Breast epithelium (tissue), 3 donors: ENCODE results near the gene RSPH6A.

Experiments used
- POLR2AphosphoS5 ChIP-seq, 3 donors: sonication (generic); formaldehyde crosslinking; IDR thresholded peaks; one replicate each; pipeline ENCODE4 v1.6.1; 2017; ENCODE audit warnings: antibody characterized with exemption in 3 of 3
- TF ChIP-seq, protein P1 (sequence below), 3 donors: fragments of 450-650 bp; IDR thresholded peaks; one replicate each; pipeline ENCODE4 v1.5.1; 2016 to 2017; ENCODE audit warnings: antibody characterized with exemption in 3 of 3, mild to moderate bottlenecking in 3 of 3, moderate library complexity in 3 of 3

DNA sequence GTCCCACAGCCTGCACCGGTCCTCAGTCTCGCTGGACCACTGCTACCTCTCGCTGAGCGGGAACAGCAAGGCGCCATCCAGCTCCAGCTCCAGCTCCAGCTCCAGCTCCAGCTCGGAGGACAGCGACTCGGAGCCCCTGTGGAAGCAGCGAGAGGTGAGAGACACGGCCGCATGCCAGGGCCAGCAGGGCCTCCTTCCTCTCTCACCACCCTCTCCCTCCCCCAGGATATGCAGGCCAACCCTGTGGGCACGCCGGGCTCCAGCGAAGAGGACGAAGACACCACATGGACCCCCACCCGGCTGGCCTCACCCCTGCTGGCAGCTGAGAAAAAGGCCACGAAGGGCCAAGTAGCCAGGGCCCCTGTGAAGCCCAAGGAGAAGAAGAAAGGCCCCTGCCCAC, 53.4 kb downstream of the RSPH6A start:
- TF ChIP-seq POLR2AphosphoS5 (IDR thresholded peaks at IDR 0.05), result no peak
- TF ChIP-seq, protein P1, sequence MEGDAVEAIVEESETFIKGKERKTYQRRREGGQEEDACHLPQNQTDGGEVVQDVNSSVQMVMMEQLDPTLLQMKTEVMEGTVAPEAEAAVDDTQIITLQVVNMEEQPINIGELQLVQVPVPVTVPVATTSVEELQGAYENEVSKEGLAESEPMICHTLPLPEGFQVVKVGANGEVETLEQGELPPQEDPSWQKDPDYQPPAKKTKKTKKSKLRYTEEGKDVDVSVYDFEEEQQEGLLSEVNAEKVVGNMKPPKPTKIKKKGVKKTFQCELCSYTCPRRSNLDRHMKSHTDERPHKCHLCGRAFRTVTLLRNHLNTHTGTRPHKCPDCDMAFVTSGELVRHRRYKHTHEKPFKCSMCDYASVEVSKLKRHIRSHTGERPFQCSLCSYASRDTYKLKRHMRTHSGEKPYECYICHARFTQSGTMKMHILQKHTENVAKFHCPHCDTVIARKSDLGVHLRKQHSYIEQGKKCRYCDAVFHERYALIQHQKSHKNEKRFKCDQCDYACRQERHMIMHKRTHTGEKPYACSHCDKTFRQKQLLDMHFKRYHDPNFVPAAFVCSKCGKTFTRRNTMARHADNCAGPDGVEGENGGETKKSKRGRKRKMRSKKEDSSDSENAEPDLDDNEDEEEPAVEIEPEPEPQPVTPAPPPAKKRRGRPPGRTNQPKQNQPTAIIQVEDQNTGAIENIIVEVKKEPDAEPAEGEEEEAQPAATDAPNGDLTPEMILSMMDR (IDR thresholded peaks at IDR 0.05), result no peak
